Amniotic epithelial cell (primary cell): ENCODE data around the gene ATP6V0B.

Experiments used
- DNase-seq: peaks from one replicate; pipeline ENCODE4 v3.0.0-alpha.2; 2010; ENCODE audit warnings: low read depth

ATP6V0B gene

DNA sequence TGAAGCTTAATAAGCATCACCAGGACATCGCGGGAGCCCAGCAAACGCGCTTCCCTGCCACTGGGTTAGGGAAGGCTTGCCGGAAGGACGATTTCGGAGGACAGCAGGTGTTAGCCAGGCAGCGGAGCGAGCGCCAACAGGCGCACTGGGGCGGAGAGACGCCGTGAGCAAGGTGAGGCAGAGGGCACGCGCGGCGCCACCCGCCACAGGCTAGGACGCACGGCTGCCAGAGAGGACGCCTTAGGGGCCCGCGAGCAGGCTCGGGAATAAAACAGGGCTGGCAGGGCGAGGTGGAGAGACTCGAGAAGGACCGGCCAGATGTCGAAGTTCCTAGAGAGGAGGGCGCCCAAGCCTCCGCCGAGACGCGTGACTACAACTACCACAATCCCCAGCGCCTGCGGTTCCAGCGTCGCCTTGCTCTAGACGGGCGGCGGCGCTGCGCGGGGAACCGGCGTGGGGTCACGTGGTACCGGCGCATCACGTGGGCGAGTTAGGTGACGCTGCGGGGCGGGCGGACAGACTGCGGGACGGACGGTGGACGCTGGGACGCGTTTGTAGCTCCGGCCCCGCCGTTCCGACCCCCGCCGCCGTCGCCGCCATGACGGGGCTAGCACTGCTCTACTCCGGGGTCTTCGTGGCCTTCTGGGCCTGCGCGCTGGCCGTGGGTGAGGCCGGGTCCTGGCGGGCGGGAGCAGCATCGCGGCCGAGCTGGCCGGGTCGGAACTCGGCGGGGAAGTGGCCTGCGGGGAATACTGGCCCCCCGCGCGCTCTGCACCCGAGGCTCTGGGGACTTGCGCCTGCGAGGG, at the start of gene ATP6V0B:
Gene ATP6V0B, plus strand, starts transcription at position 518 of the 806 bp plus-strand sequence. Its CDS starts 81 bp downstream, at position 599.
- DNase-seq = peak; percentile 87

DNA sequence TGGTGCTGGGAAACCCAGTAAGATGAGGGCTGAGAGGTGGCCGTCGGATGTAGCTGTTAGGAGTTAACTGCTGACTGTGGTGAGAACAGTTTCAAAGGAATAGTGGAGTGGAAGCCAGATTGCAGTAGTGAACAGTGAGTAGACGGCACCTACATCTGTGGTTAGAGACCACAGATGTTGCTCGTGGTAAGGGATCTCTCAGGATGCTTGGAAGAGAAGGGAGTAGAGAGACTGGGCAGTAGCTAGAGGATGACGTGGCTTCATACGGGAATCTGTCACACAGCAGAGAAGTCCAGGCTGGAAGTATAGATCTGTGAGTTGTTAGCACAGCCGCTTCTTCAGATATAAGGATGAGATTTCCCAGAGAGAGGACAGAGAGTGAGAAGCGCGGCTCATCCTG, 48.9 kb upstream of the ATP6V0B start:
- no peak for DNase-seq

DNA sequence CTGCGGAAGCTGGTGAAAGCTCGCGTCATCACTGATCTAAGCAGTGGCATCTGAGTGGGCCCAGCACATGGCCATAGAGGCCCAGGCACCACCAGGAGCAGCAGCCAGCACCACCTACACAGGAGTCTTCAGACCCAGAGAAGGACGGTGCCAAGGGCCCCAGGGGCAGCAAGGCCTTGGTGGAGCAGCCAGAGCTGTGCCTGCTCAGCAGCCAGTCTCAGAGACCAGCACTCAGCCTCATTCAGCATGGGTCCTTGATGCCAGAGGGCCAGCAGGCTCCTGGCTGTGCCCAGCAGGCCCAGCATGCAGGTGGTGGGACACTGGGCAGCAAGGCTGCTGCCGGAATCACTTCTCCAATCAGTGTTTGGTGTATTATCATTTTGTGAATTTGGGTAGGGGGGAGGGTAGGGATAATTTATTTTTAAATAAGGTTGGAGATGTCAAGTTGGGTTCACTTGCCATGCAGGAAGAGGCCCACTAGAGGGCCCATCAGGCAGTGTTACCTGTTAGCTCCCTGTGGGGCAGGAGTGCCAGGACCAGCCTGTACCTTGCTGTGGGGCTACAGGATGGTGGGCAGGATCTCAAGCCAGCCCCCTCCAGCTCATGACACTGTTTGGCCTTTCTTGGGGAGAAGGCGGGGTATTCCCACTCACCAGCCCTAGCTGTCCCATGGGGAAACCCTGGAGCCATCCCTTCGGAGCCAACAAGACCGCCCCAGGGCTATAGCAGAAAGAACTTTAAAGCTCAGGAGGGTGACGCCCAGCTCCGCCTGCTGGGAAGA, 44.4 kb upstream of the ATP6V0B start:
- DNase-seq = no peak

DNA sequence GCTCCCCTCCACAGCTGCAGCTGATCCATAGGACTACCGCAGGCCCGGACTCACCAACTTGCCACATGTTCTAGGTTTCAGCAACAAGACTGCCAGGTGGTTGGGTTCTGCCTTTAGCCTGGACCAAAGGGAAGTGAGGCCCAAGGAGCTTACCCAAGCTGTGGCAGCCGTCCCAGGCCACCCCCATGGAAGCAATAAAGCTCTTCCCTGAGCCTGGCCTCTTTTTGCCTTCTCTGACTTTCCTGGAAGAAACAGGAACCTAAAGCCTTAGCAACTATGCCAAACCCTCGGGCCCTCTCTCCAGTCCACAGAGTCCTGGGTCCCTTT, 43.8 kb upstream of the ATP6V0B start:
- no peak for DNase-seq

DNA sequence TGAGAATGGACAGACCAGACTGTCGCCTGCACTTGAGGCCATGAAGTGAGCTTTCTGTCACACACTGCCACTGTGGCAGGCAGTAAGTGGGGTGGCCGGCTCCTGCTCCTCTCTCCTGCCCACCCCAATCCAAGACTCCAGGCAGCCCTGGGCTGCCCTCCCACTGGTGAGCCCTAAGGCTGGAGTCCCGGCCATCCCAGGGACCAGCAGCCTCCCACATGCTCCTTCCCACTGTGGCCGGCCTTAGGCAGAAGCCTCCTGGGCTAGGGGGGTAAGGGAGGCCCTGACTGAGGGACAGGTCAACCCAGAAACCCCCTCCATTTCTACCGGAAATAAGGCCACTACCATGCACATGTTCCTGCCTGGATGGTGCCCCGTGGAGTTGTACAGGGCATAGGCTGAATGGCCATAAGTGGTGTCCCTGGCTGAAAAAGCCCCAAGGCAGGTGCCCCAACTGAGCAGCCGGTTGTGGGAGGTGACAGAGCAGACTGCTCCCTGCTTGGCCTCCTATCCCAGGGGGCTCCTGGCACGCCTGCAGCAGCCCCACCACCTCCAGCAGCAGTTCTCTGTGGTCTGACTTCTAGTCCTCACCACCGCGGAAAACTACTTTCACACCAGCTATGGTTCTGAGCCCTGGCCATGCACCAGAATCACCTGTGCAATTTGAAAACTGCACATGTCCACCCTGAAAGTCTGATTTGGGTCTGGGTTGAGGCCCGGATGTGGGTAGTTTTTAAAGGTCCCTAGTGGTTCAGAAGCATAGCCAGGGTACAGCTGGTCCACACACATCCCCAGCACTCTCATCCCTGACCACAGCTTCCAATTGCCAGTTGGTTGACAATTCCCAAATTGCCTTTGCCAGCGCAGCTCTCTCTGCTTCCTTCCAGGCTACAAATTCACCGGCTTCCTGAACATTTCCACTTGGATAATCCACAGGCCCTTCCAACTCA, 42.8 kb upstream of the ATP6V0B start:
- DNase-seq = no peak

DNA sequence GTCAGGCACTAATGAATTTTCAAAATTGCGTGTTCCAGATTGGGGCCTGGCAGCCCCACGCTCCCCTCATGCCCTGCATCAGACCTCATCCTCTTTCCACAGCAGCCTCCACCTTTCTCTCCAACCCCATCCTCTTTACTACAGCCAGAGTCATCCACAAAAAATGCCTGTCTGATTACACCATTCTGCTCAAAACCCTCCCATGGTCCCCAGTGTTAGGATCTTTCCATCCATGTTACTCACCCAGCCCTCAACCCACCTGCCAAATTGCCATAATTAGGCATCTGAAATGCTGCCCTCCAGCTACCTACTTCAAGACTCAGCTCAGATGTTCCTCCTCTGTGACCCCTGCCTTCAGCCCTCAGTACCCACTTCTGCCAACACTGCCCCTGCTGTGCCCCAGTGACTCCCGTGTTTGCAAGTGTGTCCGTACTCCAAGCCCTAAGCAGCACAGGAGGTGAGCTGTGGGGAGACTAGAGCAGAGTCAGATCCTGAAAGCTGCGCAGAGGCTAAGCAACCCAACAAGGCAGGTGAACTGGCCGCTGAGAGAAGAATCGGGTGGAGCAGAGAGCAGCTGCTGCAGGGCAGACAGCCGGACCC, 41.9 kb upstream of the ATP6V0B start:
- peak; percentile 40 for DNase-seq

DNA sequence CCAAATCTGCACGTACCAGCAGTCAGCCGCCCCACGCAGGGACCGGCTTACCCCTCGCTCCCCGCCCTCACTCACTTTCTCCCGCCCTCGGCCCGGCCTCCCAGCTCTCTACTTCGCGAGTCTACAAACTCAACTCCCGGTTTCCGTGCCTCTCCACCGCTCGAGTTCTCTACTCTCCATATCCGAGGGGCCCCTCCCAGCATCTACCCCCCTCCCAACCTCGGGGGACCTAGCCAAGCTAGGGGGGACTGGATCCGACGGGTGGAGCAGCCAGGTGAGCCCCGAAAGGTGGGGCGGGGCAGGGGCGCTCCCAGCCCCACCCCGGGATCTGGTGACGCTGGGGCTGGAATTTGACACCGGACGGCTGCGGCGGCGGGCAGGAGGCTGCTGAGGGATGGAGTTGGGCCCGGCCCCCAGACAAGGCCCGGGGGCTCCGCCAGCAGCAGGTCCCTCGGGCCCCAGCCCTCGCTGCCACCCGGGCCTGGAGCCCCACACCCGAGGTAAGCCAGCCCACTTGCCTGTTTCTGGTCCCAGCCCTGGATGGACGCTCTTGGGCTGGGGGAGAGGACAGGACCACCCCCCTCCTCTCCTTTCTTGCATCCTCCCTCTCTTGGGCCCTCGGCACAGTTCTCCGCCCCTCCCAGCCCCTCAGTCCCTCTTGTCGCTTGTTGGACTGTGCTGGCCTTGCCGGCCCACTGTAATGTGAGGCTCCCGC, 41.2 kb upstream of the ATP6V0B start, which contains the start of gene ARTN:
Gene ARTN, plus strand, starts transcription at position 416 of the 715 bp plus-strand sequence. CDS start 1,856 bp downstream, outside the sequence.
- no peak for DNase-seq

DNA sequence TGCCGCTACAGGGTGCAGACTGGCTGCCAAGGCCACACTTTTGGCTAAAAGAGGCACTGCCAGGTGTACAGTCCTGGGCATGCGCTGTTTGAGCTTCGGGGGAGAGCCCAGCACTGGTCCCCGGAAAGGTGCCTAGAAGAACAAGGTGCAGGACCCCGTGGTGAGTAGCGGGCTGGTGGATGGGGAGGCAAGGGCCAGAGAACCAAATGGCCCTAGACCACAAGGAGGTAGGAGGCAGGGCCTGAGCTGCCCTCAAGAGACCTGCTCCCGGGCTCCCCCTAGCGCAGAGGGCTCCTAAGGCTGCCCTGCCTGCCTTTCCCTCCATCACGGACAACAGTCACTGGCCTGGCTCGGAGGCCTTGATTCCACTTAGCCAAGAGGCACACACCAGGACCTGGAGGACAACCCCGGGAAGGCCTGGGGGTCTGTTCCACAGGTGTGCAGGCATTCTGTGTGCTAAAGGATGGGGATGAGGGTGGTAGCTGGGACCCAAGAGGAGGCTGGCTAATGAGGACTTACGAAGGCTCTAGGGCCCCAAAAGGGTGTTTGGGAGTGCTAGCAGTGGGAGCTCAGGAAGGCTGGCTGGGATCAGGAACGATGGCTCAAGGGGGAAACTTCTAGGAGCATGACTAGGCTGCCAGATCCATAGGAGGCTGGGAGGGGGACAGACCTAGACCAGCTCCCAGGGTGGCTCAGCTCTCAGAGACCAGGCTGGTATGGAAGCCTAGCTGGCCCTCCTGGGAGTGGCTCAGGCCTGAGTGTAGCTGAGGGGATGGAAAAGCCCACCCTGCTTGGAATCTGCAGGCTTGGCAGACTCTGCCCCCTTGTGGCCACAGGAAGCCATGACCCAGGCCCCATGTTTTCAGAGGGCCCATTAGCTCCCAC, 40.4 kb upstream of the ATP6V0B start:
- DNase-seq = peak; percentile 37

DNA sequence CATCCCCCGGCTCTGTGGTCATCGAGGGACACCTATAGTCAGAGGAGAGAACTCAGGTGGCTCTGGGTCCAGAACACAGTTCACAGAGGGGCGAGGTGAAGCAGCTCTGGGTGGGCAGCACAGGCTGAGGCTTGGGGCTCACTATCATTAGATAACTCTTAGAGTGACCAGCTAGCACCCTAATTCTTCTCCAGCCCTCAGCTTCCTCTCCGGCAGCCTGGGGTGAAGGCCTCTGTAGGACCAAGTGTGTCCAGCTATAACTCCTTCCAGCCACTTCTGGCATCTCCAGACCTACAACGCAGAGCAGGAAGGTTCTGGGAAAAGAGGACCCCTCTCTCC, 39.8 kb upstream of the ATP6V0B start:
- no peak for DNase-seq

DNA sequence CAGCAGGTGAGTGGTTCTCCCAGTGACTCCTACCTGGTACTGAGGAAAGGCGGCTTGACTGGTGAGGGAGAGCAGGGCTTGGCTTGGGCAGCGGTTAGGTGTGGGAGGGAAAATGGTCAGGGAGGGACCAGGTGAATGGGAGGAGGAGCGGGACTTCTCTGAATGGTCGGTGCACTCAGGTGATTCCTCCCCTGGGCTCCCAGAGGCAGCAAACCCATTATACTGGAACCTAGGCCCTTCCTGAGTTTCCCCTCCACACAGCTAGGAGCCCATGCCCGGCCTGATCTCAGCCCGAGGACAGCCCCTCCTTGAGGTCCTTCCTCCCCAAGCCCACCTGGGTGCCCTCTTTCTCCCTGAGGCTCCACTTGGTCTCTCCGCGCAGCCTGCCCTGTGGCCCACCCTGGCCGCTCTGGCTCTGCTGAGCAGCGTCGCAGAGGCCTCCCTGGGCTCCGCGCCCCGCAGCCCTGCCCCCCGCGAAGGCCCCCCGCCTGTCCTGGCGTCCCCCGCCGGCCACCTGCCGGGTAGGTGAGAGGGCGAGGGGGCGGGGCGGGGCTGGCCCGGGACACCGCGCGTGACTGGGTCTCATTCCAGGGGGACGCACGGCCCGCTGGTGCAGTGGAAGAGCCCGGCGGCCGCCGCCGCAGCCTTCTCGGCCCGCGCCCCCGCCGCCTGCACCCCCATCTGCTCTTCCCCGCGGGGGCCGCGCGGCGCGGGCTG, 38.9 kb upstream of the ATP6V0B start:
- no peak for DNase-seq

DNA sequence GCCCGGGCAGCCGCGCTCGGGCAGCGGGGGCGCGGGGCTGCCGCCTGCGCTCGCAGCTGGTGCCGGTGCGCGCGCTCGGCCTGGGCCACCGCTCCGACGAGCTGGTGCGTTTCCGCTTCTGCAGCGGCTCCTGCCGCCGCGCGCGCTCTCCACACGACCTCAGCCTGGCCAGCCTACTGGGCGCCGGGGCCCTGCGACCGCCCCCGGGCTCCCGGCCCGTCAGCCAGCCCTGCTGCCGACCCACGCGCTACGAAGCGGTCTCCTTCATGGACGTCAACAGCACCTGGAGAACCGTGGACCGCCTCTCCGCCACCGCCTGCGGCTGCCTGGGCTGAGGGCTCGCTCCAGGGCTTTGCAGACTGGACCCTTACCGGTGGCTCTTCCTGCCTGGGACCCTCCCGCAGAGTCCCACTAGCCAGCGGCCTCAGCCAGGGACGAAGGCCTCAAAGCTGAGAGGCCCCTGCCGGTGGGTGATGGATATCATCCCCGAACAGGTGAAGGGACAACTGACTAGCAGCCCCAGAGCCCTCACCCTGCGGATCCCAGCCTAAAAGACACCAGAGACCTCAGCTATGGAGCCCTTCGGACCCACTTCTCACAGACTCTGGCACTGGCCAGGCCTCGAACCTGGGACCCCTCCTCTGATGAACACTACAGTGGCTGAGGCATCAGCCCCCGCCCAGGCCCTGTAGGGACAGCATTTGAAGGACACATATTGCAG, 38.2 kb upstream of the ATP6V0B start:
- no peak for DNase-seq

DNA sequence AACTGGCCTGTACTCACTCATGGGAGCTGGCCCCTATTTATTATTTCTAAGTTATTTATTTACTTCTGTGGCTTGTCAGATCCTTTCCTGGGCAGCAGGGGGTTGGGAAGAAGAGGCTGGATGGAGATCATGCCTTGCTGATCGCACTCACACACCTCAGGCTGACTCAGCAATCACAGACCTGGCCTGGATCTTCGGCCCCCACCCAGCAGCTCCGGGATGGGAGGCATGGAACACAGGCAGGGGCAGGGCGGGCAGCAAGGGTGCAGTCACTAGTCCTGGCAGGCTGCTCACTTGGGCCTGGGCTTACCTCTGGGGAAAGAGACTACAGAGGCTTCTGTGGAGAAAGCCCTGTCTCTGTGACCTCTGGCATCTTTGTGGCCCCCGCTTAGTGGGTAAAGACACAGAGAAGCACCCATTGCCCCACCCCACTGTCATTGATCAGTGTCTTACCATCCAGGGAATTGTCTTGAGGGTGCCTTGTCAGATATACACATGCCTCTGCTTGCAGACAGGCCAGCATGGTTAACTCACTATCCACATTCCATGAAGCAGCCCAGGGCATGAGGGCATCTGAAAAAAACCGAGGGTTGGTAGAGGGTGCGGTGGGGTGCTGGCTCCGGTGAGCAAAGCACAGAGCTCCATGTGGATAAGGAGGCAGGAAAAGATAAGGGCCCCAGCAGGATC, 37.4 kb upstream of the ATP6V0B start:
- no peak for DNase-seq

DNA sequence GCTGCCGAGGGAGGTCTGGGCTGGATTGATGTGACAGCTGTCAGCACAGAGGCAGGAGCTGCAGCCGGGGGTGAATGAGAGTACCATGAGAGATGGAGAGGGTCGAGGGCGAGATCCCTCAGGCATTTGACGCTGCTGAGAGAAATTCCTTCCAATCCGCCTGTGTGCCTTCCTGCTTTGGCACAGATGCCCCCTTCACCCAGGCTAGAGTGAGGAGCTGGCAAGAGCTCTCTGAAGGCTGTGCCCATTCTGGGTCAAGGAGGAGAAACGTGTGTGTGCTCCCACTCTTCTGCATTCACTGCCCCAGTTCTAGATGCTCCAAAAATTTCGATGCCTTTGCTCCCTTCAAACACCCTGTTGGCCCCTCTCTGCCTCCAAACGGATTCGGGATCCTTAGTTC, 36.4 kb upstream of the ATP6V0B start:
- DNase-seq = no peak

DNA sequence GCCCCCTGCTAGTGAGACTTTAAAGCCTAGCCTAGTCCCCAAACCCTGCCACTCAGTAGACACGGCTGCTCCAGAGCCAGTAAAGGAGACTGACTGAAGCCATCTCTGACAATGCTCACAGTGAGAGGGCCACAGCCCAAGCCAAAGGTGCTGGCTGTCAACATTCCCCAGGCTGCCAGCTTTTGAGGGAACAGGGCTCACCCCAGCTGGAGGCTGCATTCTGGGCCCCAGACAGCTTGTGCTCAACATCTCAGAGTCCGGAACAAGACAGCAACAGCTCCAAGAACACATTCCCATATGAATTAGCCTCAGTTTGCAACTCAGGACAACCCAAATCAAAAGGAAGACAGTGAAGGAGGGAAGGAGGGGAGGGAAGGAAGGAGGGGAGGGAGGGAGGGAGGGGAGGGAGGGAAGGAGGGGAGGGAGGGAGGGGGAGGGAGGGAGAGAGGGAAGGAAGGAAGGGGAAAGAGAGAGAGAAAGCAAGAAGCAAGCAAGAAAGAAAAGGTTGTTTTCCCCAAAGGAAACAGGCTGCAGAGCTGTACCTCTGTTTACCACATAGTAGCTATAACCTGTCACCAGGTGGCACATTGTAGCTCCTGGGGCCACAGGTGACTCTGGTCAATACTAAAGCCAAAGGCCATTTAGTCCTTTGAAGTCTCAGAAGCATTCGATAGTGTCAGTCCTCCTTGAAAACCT, 35.7 kb upstream of the ATP6V0B start:
- no peak for DNase-seq

DNA sequence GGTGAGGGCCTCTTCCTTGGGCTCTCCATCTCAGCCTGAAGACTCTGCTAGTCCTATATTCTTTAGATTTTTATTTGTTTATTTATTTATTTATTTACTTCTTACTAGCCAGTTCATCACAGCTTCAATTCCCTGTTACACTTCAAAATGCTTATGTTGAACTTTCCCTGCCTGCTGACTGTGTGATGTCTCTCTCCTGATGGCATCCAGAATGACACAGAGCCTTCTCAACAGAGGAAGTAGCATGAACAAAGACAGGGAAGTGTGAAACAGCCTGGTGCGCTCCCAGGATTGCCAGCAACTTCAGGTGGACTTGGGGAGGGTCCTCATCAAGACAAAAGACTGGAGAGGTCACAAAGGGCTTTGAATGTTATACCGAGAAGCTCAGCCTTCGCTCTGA, 32.3 kb upstream of the ATP6V0B start:
- DNase-seq = no peak

DNA sequence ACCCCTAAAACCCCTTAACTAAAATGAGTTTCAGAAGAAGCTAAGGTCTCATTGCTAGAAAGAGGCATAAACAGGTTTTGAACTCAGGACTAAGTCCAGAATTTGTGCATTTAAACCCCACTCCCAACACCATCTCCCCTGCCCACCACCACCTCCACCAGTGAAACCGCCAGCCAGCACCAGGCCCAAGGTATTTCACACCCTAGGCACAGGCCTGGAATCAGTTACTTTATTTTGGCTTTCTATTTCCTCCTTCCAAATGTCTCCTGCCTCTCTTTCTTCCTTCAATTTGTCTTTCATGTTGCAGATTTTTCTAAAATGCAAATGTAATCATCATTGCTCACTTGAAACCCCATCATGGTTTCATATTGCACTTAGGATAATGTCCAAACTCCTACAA, 29.9 kb upstream of the ATP6V0B start:
- DNase-seq = no peak

DNA sequence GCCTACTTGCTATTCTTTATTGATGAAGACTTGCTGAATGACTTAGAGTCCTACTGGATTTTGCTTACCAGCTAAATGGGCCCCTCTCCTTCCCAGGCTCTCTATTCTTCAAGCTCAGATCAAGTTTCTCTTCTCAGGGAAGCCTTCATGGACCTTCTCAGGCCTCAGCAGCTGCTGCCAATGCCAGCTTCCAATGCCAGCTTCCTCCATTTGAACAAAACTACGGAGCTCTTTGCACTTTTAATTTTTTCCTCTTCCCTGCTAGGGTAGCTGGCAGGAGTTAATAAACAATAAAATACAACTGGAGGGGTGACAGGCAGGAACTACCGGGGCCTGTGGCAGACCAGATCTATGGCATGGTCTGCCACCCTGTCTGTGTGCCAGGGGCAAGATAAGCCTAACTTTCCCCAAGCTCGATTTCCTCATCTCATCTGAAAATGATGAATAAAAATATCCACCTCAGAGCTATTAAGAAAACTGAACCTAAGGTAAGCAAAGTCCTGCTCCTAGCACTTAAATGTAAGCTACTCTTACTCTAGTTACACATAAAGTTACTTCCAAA, 29.0 kb upstream of the ATP6V0B start:
- DNase-seq = no peak
